GM12864 (cell line): ENCODE data around the gene MLKL.

Source experiments
- DNase-seq: peaks from one replicate; pipeline ENCODE4 v3.0.0-alpha.2; 2011; ENCODE audit warnings: low read depth
- H3K4me3 ChIP-seq: 2 replicates; pipeline ENCODE4 v1.5.1; 2011; ENCODE audit warnings: mild to moderate bottlenecking, low read depth, low read length, control low read depth
- CTCF ChIP-seq: IDR thresholded peaks from 2 replicates; pipeline ENCODE4 v1.5.1; 2011; ENCODE audit warnings: low read depth, mild to moderate bottlenecking, moderate library complexity, low read length, control low read depth, inconsistent platforms; ENCODE audit errors: missing control alignments

Gene MLKL

DNA sequence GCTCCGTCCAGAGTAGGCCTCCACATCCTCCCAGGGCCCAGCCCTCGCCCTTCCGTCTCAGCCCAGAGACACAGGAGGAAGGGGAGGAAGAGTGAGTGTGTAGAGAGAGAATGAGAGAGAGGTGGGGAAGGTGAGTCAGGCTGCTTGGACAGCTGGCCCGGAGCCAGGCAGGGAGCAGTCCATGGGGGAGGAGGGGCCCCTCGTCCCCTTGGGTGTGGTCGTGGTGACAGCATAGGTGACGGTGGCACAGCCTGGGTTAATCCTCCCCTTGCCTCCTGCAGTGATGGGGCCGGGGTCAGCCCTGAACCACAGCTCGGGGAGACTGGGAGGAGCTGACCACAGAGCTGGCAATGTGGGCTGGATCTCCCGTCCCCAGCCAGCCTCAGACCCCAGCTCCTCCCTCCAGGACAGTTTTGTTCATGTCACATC, 37.5 kb upstream of the MLKL start:
- no peak for TF ChIP-seq CTCF
- DNase-seq, result no peak
- no peak overlapping the region for H3K4me3 ChIP-seq

GRCh38 chr16:74737521-74737920, 36.9 kb upstream of the MLKL start:
- TF ChIP-seq CTCF, result no peak
- no peak overlapping the region for H3K4me3 ChIP-seq
- DNase-seq, result no peak

- DNase-seq, result no peak
- H3K4me3 ChIP-seq, result no peak overlapping the region
- TF ChIP-seq CTCF, result no peak
These were observed 36.0 kb upstream of the MLKL start for GRCh38 chr16:74736531-74737157.

DNA sequence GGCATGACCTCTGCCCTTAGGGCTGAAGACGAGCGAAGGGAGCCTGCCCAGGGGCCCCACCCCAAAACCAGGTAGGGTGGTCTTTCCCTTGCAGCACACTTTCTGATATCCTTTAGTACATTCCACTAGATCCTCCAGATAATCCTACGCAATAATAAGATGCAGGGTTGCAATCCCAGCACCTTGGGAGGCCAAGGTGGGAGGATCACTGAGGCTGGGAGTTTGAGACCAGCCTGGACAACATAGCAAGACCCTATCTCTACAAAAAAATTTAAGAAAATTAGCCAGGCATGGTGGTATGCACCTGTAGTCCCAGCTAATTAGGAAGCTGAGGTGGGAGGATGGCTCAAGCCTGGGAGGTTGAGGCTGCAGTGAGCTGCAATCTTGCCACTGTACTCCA, 34.9 kb upstream of the MLKL start:
- TF ChIP-seq CTCF, result no peak
- no peak overlapping the region for H3K4me3 ChIP-seq
- no peak for DNase-seq

DNA sequence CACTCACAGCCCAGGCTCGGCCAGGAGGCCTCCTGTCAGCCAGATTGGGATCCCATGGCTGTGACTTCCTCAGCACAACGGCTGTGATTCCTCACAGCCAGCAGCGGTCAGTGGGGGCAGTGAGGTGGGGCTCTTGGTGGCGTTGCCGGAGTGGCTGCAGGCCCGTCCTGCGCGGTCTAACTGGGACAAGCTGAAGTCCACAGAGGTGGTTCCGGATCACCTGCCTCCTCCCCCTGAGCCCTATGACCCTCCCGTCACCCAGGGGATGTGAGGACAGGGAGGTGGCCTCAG, 34.4 kb upstream of the MLKL start:
- TF ChIP-seq CTCF, result no peak
- no peak for DNase-seq
- H3K4me3 ChIP-seq, result no peak overlapping the region

- no peak overlapping the region for H3K4me3 ChIP-seq
- no peak for TF ChIP-seq CTCF
- DNase-seq, result no peak
These were observed 33.9 kb upstream of the MLKL start for GRCh38 chr16:74734361-74735161.

- DNase-seq, result no peak
- no peak for TF ChIP-seq CTCF
- no peak overlapping the region for H3K4me3 ChIP-seq
These were observed 32.2 kb upstream of the MLKL start for GRCh38 chr16:74732707-74733350.
